ENCODE measurements around the gene NARS2. TPM values are rescaled to one million over a fixed set of nuclear protein-coding genes. Genes with fewer than 3 reads are reported as not detected.

Gene NARS2
- total and polyA plus RNA-seq, 9 of the 15 experiments (the other 6 are each of a cell fraction or from before 2014, with no cell fraction given) = 26.8 to 48.0 (median 34.2) TPM

DNA sequence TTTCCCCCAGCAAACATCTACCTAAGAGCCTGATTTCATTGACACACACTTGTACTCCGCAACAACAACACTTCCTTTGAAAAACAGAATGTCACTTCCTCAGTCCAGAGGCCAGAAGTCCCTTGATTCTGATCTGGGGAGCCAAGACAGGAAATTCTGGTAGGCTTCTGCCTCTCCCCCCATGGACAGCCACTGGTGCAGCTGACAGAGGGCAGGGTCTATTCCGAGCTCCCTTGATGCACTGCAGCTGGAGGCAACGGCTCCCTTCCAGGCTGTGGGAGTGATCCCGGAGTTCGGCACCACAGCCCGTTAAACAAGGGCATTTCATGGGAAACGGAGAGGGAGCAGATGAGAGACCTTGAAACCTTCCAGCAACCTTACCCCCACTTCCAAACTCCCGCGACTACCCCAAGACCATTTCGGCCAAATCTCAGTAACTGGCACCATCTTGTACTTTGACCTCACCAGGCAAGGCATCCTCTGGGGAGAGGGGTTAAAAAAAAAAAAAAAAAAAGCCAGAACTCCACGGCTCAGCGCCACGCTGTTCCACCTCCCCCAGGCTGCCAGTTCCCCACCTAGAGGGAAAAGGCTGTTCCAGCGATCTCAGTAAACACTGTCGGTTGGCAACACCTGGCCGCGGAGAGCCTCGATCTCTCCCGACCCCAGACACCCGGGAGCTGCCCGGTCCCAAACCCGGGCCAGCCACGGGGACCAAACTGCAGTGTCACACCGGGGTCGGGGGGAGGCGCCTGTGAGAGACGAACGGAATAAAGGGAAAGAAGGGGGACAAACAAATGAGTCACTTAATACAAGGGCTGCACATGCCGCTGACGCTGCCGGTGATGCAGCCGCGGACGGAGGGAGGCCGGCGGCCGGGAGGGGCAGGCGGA is 158.1 kb downstream of the NARS2 start (continued):
- TF ChIP-seq NFIX (CRISPR knock-in tag; IDR thresholded peaks at IDR 0.05; ENCODE audit: low read depth) (no peak), TAF7 (tag; IDR thresholded peaks at IDR 0.05) (peak; percentile 7; the same call in 1 of the 2 replicates), HNRNPL (IDR thresholded peaks at IDR 0.05; ENCODE audit: low read depth, low read length) (no peak), ZNF764 (CRISPR knock-in tag; IDR thresholded peaks at IDR 0.05; ENCODE audit: low read depth) (no peak), LEF1 (IDR thresholded peaks at IDR 0.05) (no peak), FOXA1 (IDR thresholded peaks at IDR 0.05; ENCODE audit: borderline replicate concordance) (no peak), ZNF79 (CRISPR knock-in tag; IDR thresholded peaks at IDR 0.05; ENCODE audit: low read depth) (no peak), ZNF384 (IDR thresholded peaks at IDR 0.05; ENCODE audit: low read depth, low read length) (peak; percentile 88), KHSRP (IDR thresholded peaks at IDR 0.05) (no peak), ZKSCAN1 (IDR thresholded peaks at IDR 0.05; ENCODE audit: low read depth, low read length) (no peak), SMARCA4 (IDR thresholded peaks at IDR 0.05) (peak; percentile 53; the same call in 1 of the 2 replicates), ZNF445 (CRISPR knock-in tag; IDR thresholded peaks at IDR 0.05; ENCODE audit: low read depth) (no peak), MYBL2 (IDR thresholded peaks at IDR 0.05; ENCODE audit: low read depth) (peak; percentile 90), MYBL2 (CRISPR knock-in tag; IDR thresholded peaks at IDR 0.05; ENCODE audit: borderline replicate concordance) (no peak), MXI1 (IDR thresholded peaks at IDR 0.05; ENCODE audit: low read depth, low read length) (no peak; the same call in 1 of the 2 replicates), PHF8 (IDR thresholded peaks at IDR 0.05; ENCODE audit: borderline replicate concordance, low read length) (no peak), HNRNPH1 (optimal IDR thresholded peaks at IDR 0.05; ENCODE audit: low read depth, low read length) (no peak)
- TF ChIP-seq, protein P1, sequence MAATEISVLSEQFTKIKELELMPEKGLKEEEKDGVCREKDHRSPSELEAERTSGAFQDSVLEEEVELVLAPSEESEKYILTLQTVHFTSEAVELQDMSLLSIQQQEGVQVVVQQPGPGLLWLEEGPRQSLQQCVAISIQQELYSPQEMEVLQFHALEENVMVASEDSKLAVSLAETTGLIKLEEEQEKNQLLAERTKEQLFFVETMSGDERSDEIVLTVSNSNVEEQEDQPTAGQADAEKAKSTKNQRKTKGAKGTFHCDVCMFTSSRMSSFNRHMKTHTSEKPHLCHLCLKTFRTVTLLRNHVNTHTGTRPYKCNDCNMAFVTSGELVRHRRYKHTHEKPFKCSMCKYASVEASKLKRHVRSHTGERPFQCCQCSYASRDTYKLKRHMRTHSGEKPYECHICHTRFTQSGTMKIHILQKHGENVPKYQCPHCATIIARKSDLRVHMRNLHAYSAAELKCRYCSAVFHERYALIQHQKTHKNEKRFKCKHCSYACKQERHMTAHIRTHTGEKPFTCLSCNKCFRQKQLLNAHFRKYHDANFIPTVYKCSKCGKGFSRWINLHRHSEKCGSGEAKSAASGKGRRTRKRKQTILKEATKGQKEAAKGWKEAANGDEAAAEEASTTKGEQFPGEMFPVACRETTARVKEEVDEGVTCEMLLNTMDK (IDR thresholded peaks at IDR 0.05; ENCODE audit: borderline replicate concordance, insufficient read depth, low read depth, low read length, poor library complexity, severe bottlenecking) = no peak
- TF ChIP-seq, protein P2, sequence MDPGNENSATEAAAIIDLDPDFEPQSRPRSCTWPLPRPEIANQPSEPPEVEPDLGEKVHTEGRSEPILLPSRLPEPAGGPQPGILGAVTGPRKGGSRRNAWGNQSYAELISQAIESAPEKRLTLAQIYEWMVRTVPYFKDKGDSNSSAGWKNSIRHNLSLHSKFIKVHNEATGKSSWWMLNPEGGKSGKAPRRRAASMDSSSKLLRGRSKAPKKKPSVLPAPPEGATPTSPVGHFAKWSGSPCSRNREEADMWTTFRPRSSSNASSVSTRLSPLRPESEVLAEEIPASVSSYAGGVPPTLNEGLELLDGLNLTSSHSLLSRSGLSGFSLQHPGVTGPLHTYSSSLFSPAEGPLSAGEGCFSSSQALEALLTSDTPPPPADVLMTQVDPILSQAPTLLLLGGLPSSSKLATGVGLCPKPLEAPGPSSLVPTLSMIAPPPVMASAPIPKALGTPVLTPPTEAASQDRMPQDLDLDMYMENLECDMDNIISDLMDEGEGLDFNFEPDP (CRISPR knock-in tag; IDR thresholded peaks at IDR 0.05) = no peak
- TF ChIP-seq, protein P3, sequence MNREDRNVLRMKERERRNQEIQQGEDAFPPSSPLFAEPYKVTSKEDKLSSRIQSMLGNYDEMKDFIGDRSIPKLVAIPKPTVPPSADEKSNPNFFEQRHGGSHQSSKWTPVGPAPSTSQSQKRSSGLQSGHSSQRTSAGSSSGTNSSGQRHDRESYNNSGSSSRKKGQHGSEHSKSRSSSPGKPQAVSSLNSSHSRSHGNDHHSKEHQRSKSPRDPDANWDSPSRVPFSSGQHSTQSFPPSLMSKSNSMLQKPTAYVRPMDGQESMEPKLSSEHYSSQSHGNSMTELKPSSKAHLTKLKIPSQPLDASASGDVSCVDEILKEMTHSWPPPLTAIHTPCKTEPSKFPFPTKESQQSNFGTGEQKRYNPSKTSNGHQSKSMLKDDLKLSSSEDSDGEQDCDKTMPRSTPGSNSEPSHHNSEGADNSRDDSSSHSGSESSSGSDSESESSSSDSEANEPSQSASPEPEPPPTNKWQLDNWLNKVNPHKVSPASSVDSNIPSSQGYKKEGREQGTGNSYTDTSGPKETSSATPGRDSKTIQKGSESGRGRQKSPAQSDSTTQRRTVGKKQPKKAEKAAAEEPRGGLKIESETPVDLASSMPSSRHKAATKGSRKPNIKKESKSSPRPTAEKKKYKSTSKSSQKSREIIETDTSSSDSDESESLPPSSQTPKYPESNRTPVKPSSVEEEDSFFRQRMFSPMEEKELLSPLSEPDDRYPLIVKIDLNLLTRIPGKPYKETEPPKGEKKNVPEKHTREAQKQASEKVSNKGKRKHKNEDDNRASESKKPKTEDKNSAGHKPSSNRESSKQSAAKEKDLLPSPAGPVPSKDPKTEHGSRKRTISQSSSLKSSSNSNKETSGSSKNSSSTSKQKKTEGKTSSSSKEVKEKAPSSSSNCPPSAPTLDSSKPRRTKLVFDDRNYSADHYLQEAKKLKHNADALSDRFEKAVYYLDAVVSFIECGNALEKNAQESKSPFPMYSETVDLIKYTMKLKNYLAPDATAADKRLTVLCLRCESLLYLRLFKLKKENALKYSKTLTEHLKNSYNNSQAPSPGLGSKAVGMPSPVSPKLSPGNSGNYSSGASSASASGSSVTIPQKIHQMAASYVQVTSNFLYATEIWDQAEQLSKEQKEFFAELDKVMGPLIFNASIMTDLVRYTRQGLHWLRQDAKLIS (CRISPR knock-in tag; IDR thresholded peaks at IDR 0.05) = no peak

All from K562 (cell line).